ENCODE results near the gene IRX2. TPM values are rescaled to one million over a fixed set of nuclear protein-coding genes. Genes with fewer than 3 reads are reported as not detected.

IRX2 gene
- total and polyA plus RNA-seq, 2 donors (not counting 3 experiments of a cell fraction or from before 2014, with no cell fraction given), result not detected

DNA sequence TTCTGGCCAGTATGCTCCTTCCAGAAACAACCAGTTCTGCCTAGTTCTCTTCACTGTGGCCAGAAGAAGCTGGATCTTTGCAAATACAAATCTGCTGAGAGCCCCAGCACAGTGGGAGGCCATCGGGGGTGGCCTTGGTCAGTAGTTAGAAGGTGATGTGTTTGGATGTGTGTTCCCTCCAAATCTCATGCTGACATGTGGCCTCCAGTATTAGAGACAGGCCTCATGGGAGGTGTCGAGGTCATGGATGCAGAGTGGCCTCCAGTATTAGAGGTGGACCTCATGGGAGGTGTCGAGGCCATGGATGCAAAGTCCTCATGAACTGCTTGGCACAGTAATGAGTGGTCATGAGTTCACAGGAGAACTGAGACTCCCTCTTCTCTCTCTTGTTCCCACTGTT is 7.6 kb upstream of the IRX2 start:
- Histone ChIP-seq H3K4me3 (replicated peaks in 1 of 3; ENCODE audit: insufficient read depth in 1 of 3, low read depth in 1 of 3, low read length in 3 of 3) (no peak overlapping the region), H3K9ac (replicated peaks; ENCODE audit: extremely low read depth, insufficient read depth, low read length) (no peak overlapping the region), H3K36me3 (ENCODE audit: control insufficient read depth in 2 of 2, extremely low read depth in 1 of 2, insufficient read depth in 2 of 2, low read length in 2 of 2) (no peaks in the 10 kb centered on the region), H3K9me1 (replicated peaks; ENCODE audit: control insufficient read depth, extremely low read depth, insufficient read depth, low read length) (no peaks in the 10 kb centered on the region), H3K4me2 (ENCODE audit: insufficient read depth, low read length) (no peak overlapping the region), H2AFZ (ENCODE audit: low read depth, low read length) (no peak overlapping the region), H3K79me2 (ENCODE audit: control insufficient read depth, insufficient read depth, low read length) (no peaks in the 10 kb centered on the region), H3K27ac (ENCODE audit: insufficient read depth, low read depth, low read length) (no peak overlapping the region), H3K27me3 (ENCODE audit: control insufficient read depth in 2 of 2, insufficient read depth in 2 of 2, low read length in 2 of 2) (peaks cover 22 to 41% of the 10 kb centered on the region in 2 experiments), H3K4me1 (ENCODE audit: control insufficient read depth, extremely low read depth, insufficient read depth, low read length) (no peaks in the 10 kb centered on the region), H3K9me3 (replicated peaks; ENCODE audit: control insufficient read depth, insufficient read depth, low read length) (no peaks in the 10 kb centered on the region), H4K20me1 (replicated peaks; ENCODE audit: control insufficient read depth, extremely low read depth, insufficient read depth, low read length) (no peaks in the 10 kb centered on the region)
- BruUV-seq (replicated peaks), result no TSS peak
- POLR2A ChIA-PET, result no interaction called here
- FAIRE-seq (no peak), DNase-seq (ENCODE audit: low read depth, low spot score) (no peak)
- CTCF ChIA-PET, result no interaction called here
- no peak for TF ChIP-seq CTCF (IDR thresholded peaks at IDR 0.05; ENCODE audit: extremely low read depth in 1 of 2, insufficient read depth in 1 of 2, low read depth in 1 of 2, low read length in 2 of 2)
- TF ChIP-seq POLR2A (IDR thresholded peaks at IDR 0.05; ENCODE audit: low read depth, low read length), result no peak
- no peak for TF ChIP-seq JUN (IDR thresholded peaks at IDR 0.05; ENCODE audit: borderline replicate concordance, insufficient read depth, insufficient read length, low read depth)
- TF ChIP-seq EZH2 (IDR thresholded peaks at IDR 0.05; ENCODE audit: borderline replicate concordance, low read depth, low read length, severe bottlenecking), result no peak
- dilution Hi-C loops (cut with MboI; ENCODE audit: extremely low pct_ligation_motif_present, low sequenced_read_pairs) (no loop called here), intact Hi-C loops (cut with micrococcal nuclease) (no loop called here)

- no peaks in the 10 kb centered on the region for H3K9me3 ChIP-seq (replicated peaks; ENCODE audit: control insufficient read depth, insufficient read depth, low read length)
- H3K9me1 ChIP-seq (replicated peaks; ENCODE audit: control insufficient read depth, extremely low read depth, insufficient read depth, low read length), result no peaks in the 10 kb centered on the region
- H2AFZ ChIP-seq (ENCODE audit: low read depth, low read length), result no peak overlapping the region
- peaks cover 26 to 44% of the 10 kb centered on the region in 2 experiments for H3K27me3 ChIP-seq (ENCODE audit: control insufficient read depth in 2 of 2, insufficient read depth in 2 of 2, low read length in 2 of 2)
- BruUV-seq (replicated peaks), result no TSS peak
- no peaks in the 10 kb centered on the region for H3K36me3 ChIP-seq (ENCODE audit: control insufficient read depth in 2 of 2, extremely low read depth in 1 of 2, insufficient read depth in 2 of 2, low read length in 2 of 2)
- intact Hi-C loops (cut with micrococcal nuclease), result no loop called here
- DNase-seq (ENCODE audit: low read depth, low spot score), result no peak
- no peak overlapping the region for H3K4me2 ChIP-seq (ENCODE audit: insufficient read depth, low read length)
- H4K20me1 ChIP-seq (replicated peaks; ENCODE audit: control insufficient read depth, extremely low read depth, insufficient read depth, low read length), result no peaks in the 10 kb centered on the region
- ChIA-PET CTCF (no interaction called here), POLR2A (no interaction called here)
- H3K9ac ChIP-seq (replicated peaks; ENCODE audit: extremely low read depth, insufficient read depth, low read length), result no peak overlapping the region
- no peak overlapping the region for H3K27ac ChIP-seq (ENCODE audit: insufficient read depth, low read depth, low read length)
- H3K79me2 ChIP-seq (ENCODE audit: control insufficient read depth, insufficient read depth, low read length), result no peaks in the 10 kb centered on the region
- H3K4me3 ChIP-seq (replicated peaks in 1 of 3; ENCODE audit: insufficient read depth in 1 of 3, low read depth in 1 of 3, low read length in 3 of 3), result no peak overlapping the region
- FAIRE-seq, result no peak
- no peak for TF ChIP-seq JUN (IDR thresholded peaks at IDR 0.05; ENCODE audit: borderline replicate concordance, insufficient read depth, insufficient read length, low read depth)
- TF ChIP-seq CTCF (IDR thresholded peaks at IDR 0.05; ENCODE audit: extremely low read depth in 1 of 2, insufficient read depth in 1 of 2, low read depth in 1 of 2, low read length in 2 of 2), result no peak
- TF ChIP-seq GATA2 (IDR thresholded peaks at IDR 0.05; ENCODE audit: insufficient read depth, insufficient read length, low read depth, low read length), result no peak
- no peak for TF ChIP-seq POLR2AphosphoS5 (IDR thresholded peaks at IDR 0.05; ENCODE audit: insufficient read depth, low read depth, low read length)
- TF ChIP-seq EZH2 (IDR thresholded peaks at IDR 0.05; ENCODE audit: borderline replicate concordance, low read depth, low read length, severe bottlenecking), result no peak
- no peak for TF ChIP-seq FOS (IDR thresholded peaks at IDR 0.05; ENCODE audit: borderline replicate concordance, insufficient read depth, low read length)
- TF ChIP-seq MAX (IDR thresholded peaks at IDR 0.05; ENCODE audit: insufficient read depth, insufficient read length), result no peak
- TF ChIP-seq MYC (IDR thresholded peaks at IDR 0.05; ENCODE audit: low read depth, low read length), result no peak
- TF ChIP-seq POLR2A (IDR thresholded peaks at IDR 0.05; ENCODE audit: low read depth, low read length), result no peak
- H3K4me1 ChIP-seq (ENCODE audit: control insufficient read depth, extremely low read depth, insufficient read depth, low read length), result no peaks in the 10 kb centered on the region
- dilution Hi-C loops (cut with MboI; ENCODE audit: extremely low pct_ligation_motif_present, low sequenced_read_pairs), result no loop called here
Observed at GRCh38 chr5:2758632-2759031, 7.2 kb upstream of the IRX2 start.
